Type B pancreatic cell (in vitro differentiated cells): ENCODE measurements around the gene GPR37. TPM values are rescaled to one million over a fixed set of nuclear protein-coding genes. Genes with fewer than 3 reads are reported as not detected.

Experiments
- DNase-seq: peaks from one replicate; pipeline ENCODE4 v3.0.0; 2021; ENCODE audit warnings: mixed read lengths; ENCODE audit not compliant: unreplicated experiment; ENCODE audit errors: extremely low spot score
- H3K27ac Mint-ChIP-seq: 2 replicates; pipeline ENCODE4 v1.8.0; 2021; ENCODE audit warnings: mild to moderate bottlenecking, mixed read lengths
- H3K27me3 Mint-ChIP-seq: 2 replicates; pipeline ENCODE4 v1.8.0; 2021; ENCODE audit warnings: mixed read lengths
- H3K36me3 Mint-ChIP-seq: 2 replicates; pipeline ENCODE4 v1.8.0; 2021; ENCODE audit warnings: mixed read lengths
- H3K4me1 Mint-ChIP-seq: one replicate; pipeline ENCODE4 v1.8.0; 2021; ENCODE audit warnings: mixed read lengths; ENCODE audit not compliant: unreplicated experiment
- H3K4me3 Mint-ChIP-seq: 2 replicates; pipeline ENCODE4 v1.8.0; 2021; ENCODE audit warnings: mild to moderate bottlenecking, mixed read lengths
- H3K9me3 Mint-ChIP-seq: 2 replicates; pipeline ENCODE4 v1.8.0; 2021; ENCODE audit warnings: mixed read lengths
- CTCF ChIP-seq: fragments of 200-600 bp; sonication (generic); conservative IDR thresholded peaks from 2 replicates; pipeline ENCODE4 v1.5.0; 2021; ENCODE audit warnings: antibody characterized with exemption, mild to moderate bottlenecking
- long read RNA-seq: library from polyadenylated mRNA; unstranded; transcript quantifications from one replicate; pipeline ENCODE4 v2.0.0, GENCODE V29; 2020
- total RNA-seq: library from RNA; stranded (reverse); gene quantifications from 2 replicates; pipeline ENCODE4 v1.2.1, GENCODE V29; 2021; ENCODE audit warnings: low replicate concordance

The GPR37 gene
- 7.9 and 16.6 TPM in 2 replicates for total RNA-seq
- long read RNA-seq, partial matches to known transcripts = 0 of 4 reads
- long read RNA-seq, other reads (novel, unspliced or antisense) = 0 of 4 reads

GRCh38 chr7:124765401-124766352 is at the start of gene GPR37:
TSS of gene GPR37 (minus strand) at chr7:124765792. CDS start at chr7:124764976, 816 bp downstream.
- DNase-seq = peak; percentile 80
- H3K4me3 Mint-ChIP-seq = peak within 1 kb of the TSS; percentile 94
- peak within 1 kb of the TSS; percentile 93 for H3K27ac Mint-ChIP-seq
- TF ChIP-seq CTCF = peak; percentile 46
- peaks cover 40% of the 10 kb centered on the region for H3K27me3 Mint-ChIP-seq
- H3K36me3 Mint-ChIP-seq = peaks cover 3% of the 10 kb centered on the region
- H3K4me1 Mint-ChIP-seq = peaks cover 3% of the 10 kb centered on the region
- no peaks in the 10 kb centered on the region for H3K9me3 Mint-ChIP-seq

- Mint-ChIP-seq H3K27ac (no peak overlapping the region), H3K9me3 (peaks cover 12% of the 10 kb centered on the region), H3K27me3 (no peaks in the 10 kb centered on the region), H3K4me1 (no peaks in the 10 kb centered on the region), H3K4me3 (no peak overlapping the region), H3K36me3 (no peaks in the 10 kb centered on the region)
- DNase-seq = no peak
- TF ChIP-seq CTCF = no peak
Measured at GRCh38 chr7:124813994-124814798, 48.6 kb upstream of the GPR37 start.

- Mint-ChIP-seq H3K4me3 (no peak overlapping the region), H3K27ac (no peak overlapping the region), H3K4me1 (no peaks in the 10 kb centered on the region), H3K9me3 (peaks cover 8% of the 10 kb centered on the region), H3K27me3 (no peaks in the 10 kb centered on the region), H3K36me3 (no peaks in the 10 kb centered on the region)
- no peak for DNase-seq
- TF ChIP-seq CTCF = no peak
Measured at GRCh38 chr7:124812764-124813163, 47.2 kb upstream of the GPR37 start.

- no peaks in the 10 kb centered on the region for H3K9me3 Mint-ChIP-seq
- no peaks in the 10 kb centered on the region for H3K4me1 Mint-ChIP-seq
- no peaks in the 10 kb centered on the region for H3K36me3 Mint-ChIP-seq
- H3K4me3 Mint-ChIP-seq = no peak overlapping the region
- no peak overlapping the region for H3K27ac Mint-ChIP-seq
- no peaks in the 10 kb centered on the region for H3K27me3 Mint-ChIP-seq
- DNase-seq = no peak
- no peak for TF ChIP-seq CTCF
Measured at GRCh38 chr7:124811341-124811740, 45.7 kb upstream of the GPR37 start.

GRCh38 chr7:124810605-124811004 is 45.0 kb upstream of the GPR37 start:
- Mint-ChIP-seq H3K4me3 (no peak overlapping the region), H3K9me3 (no peaks in the 10 kb centered on the region), H3K27me3 (no peaks in the 10 kb centered on the region), H3K27ac (no peak overlapping the region), H3K4me1 (no peaks in the 10 kb centered on the region), H3K36me3 (no peaks in the 10 kb centered on the region)
- no peak for DNase-seq
- no peak for TF ChIP-seq CTCF
